Measurements from ENCODE around the gene MALL. TPM values are rescaled to one million over a fixed set of nuclear protein-coding genes. Genes with fewer than 3 reads are reported as not detected.
A peak's percentile ranks its signal among the peaks of the same experiment; 100 is the strongest.

The MALL gene
- total and polyA plus RNA-seq, 2 of the 13 experiments (the other 11 are each of a cell fraction or from before 2014, with no cell fraction given): not detected

GRCh38 chr2:110116033-110116710 is 550 bp upstream of the MALL start:
- Histone ChIP-seq H3K4me2 (ENCODE audit: low read depth, low read length) (peak overlapping the region; percentile 14; the same call in 1 of the 2 replicates), H3K79me2 (ENCODE audit: insufficient read depth, low read length) (no peaks in the 10 kb centered on the region), H3K27me3 (ENCODE audit: control insufficient read depth in 1 of 2, insufficient read depth in 2 of 2, low read length in 2 of 2) (no peaks in the 10 kb centered on the region), H4K20me1 (ENCODE audit: insufficient read depth, low read length) (no peaks in the 10 kb centered on the region), H3K9ac (ENCODE audit: insufficient read depth, low read depth, low read length) (no peak overlapping the region), H3K4me1 (ENCODE audit: insufficient read depth, low read length) (peaks cover 39% of the 10 kb centered on the region), H3K4me3 (replicated peaks in 1 of 3; ENCODE audit: insufficient read depth in 1 of 3, low read depth in 2 of 3, low read length in 3 of 3) (no peak overlapping the region), H3K36me3 (replicated peaks in 1 of 2; ENCODE audit: control insufficient read depth in 1 of 2, insufficient read depth in 2 of 2, low read length in 2 of 2) (no peaks in the 10 kb centered on the region), H2AFZ (ENCODE audit: low read length) (no peak overlapping the region), H3K9me3 (ENCODE audit: low read length) (no peaks in the 10 kb centered on the region), H3K27ac (ENCODE audit: extremely low read length, insufficient read depth, low read length) (no peak overlapping the region)
- ChIA-PET CTCF (ENCODE audit: low intra/inter-chr PET ratio, low total read pairs) (no interaction called here), POLR2A (no interaction called here)
- ATAC-seq (peak; percentile 87), FAIRE-seq (peak; percentile 67), DNase-seq (ENCODE audit: low spot score) (no peak)
- 69% methylated on average over 5 of the region's 8 CpGs for WGBS (ENCODE audit: low lambda C conversion rate)
- TF ChIP-seq ZNF572 (CRISPR knock-in tag; IDR thresholded peaks at IDR 0.05) (0 out of 2 replicates have a peak, but pooled peaks have one; percentile 43), TRAFD1 (CRISPR knock-in tag; IDR thresholded peaks at IDR 0.05; ENCODE audit: borderline replicate concordance) (no peak), CTCF (CRISPR knock-in tag; IDR thresholded peaks at IDR 0.05) (peak; percentile 57), STAG1 (CRISPR knock-in tag; IDR thresholded peaks at IDR 0.05) (peak; percentile 13; the same call in 1 of the 2 replicates), NONO (IDR thresholded peaks at IDR 0.05) (no peak), NONO (CRISPR knock-in tag; conservative IDR thresholded peaks at IDR 0.05) (no peak)
- no TSS peak for BruUV-seq (replicated peaks)
- intact Hi-C loops (cut with micrococcal nuclease; ENCODE audit: unreplicated experiment) (no loop called here), in situ Hi-C loops (cut with HindIII; ENCODE audit: extremely low pct_ligation_motif_present, low pct_unique_long_range_greater_than_20kb) (no loop called here)
